AG09319 (cell line): ENCODE data around the gene ARRDC4.
A peak's percentile ranks its signal among the peaks of the same experiment; 100 is the strongest.

Experiments
- DNase-seq: peaks from one replicate; pipeline ENCODE4 v3.0.0-alpha.2; 2010; ENCODE audit warnings: low read depth; ENCODE audit errors: extremely low read depth
- CTCF ChIP-seq: IDR thresholded peaks from 2 replicates; pipeline ENCODE4 v1.5.1; 2011; ENCODE audit warnings: low read depth, mild to moderate bottlenecking, inconsistent platforms, low read length, moderate library complexity

The ARRDC4 gene

GRCh38 chr15:97966246-97966645 is 5.7 kb downstream of the ARRDC4 start:
- DNase-seq = no peak
- TF ChIP-seq CTCF = no peak

GRCh38 chr15:97966924-97967620 is 6.6 kb downstream of the ARRDC4 start:
- DNase-seq = peak; percentile 22
- TF ChIP-seq CTCF = no peak

- DNase-seq = no peak
These were observed 7.4 kb downstream of the ARRDC4 start for GRCh38 chr15:97967881-97968280.

GRCh38 chr15:97968380-97968779 is 7.9 kb downstream of the ARRDC4 start:
- TF ChIP-seq CTCF = no peak
- DNase-seq = peak; percentile 84

More at GRCh38 chr15:97967881-97968280, 7.4 kb downstream of the ARRDC4 start:
- TF ChIP-seq CTCF = no peak

- no peak for TF ChIP-seq CTCF
These were observed 11.9 kb downstream of the ARRDC4 start for GRCh38 chr15:97972366-97972765.

GRCh38 chr15:97976129-97976528 is 15.6 kb downstream of the ARRDC4 start:
- DNase-seq = no peak
- no peak for TF ChIP-seq CTCF

More at GRCh38 chr15:97972366-97972765, 11.9 kb downstream of the ARRDC4 start:
- DNase-seq = no peak

GRCh38 chr15:97976766-97977503 is 16.4 kb downstream of the ARRDC4 start:
- no peak for TF ChIP-seq CTCF
- DNase-seq = no peak
